LNCaP clone FGC (cell line): ENCODE measurements around the gene ITGB5.
A peak's percentile ranks its signal among the peaks of the same experiment; 100 is the strongest.

Experiments used
- DNase-seq: peaks from one replicate; pipeline ENCODE4 v3.0.0-alpha.2; 2011; ENCODE audit warnings: low read depth
- H3K4me3 ChIP-seq: 2 replicates; pipeline ENCODE4 v1.5.1; 2011; ENCODE audit warnings: mild to moderate bottlenecking, low read depth, low read length, control low read depth
- CTCF ChIP-seq: IDR thresholded peaks from 2 replicates; pipeline ENCODE4 v1.5.1; 2012; ENCODE audit warnings: mild to moderate bottlenecking; ENCODE audit not compliant: control insufficient read depth, insufficient read depth; ENCODE audit errors: extremely low read depth

ITGB5 gene

GRCh38 chr3:124878561-124879336, 8.4 kb downstream of the ITGB5 start:
- no peak for TF ChIP-seq CTCF
- H3K4me3 ChIP-seq: no peak overlapping the region
- peak; percentile 90 for DNase-seq

GRCh38 chr3:124877674-124878073, 9.5 kb downstream of the ITGB5 start:
- no peak overlapping the region for H3K4me3 ChIP-seq
- no peak for DNase-seq
- TF ChIP-seq CTCF: no peak

GRCh38 chr3:124876401-124876878, 10.7 kb downstream of the ITGB5 start:
- no peak overlapping the region for H3K4me3 ChIP-seq
- no peak for TF ChIP-seq CTCF
- DNase-seq: no peak

- DNase-seq: no peak
- no peak overlapping the region for H3K4me3 ChIP-seq
- no peak for TF ChIP-seq CTCF
These were observed 13.9 kb downstream of the ITGB5 start for GRCh38 chr3:124873226-124873625.

- TF ChIP-seq CTCF: no peak
- no peak overlapping the region for H3K4me3 ChIP-seq
- no peak for DNase-seq
These were observed 19.7 kb downstream of the ITGB5 start for GRCh38 chr3:124867511-124867910.

GRCh38 chr3:124862006-124862405, 25.2 kb downstream of the ITGB5 start:
- DNase-seq: no peak
- H3K4me3 ChIP-seq: no peak overlapping the region
- TF ChIP-seq CTCF: no peak

- no peak for TF ChIP-seq CTCF
- no peak for DNase-seq
- H3K4me3 ChIP-seq: no peak overlapping the region
These were observed 26.1 kb downstream of the ITGB5 start for GRCh38 chr3:124861041-124861440.
